Measurements from ENCODE around the gene TCERG1L.

The TCERG1L gene

GRCh38 chr10:131269776-131270460, 41.6 kb downstream of the TCERG1L start:
- DNase-seq = no peak

- no peak for DNase-seq
Observed at GRCh38 chr10:131267814-131268095, 43.8 kb downstream of the TCERG1L start.

- DNase-seq = no peak
Observed at GRCh38 chr10:131266936-131267813, 44.3 kb downstream of the TCERG1L start.

- DNase-seq = no peak
Observed at GRCh38 chr10:131264110-131264788, 47.3 kb downstream of the TCERG1L start.

GRCh38 chr10:131261890-131262475, 49.5 kb downstream of the TCERG1L start:
- DNase-seq = no peak

GRCh38 chr10:131260452-131261211, 50.9 kb downstream of the TCERG1L start:
- DNase-seq = no peak

- DNase-seq = no peak
Observed at GRCh38 chr10:131260031-131260430, 51.5 kb downstream of the TCERG1L start.

GRCh38 chr10:131259535-131259934, 52.0 kb downstream of the TCERG1L start:
- no peak for DNase-seq

- no peak for DNase-seq
Observed at GRCh38 chr10:131258256-131258655, 53.3 kb downstream of the TCERG1L start.

GRCh38 chr10:131257027-131257426, 54.5 kb downstream of the TCERG1L start:
- no peak for DNase-seq

GRCh38 chr10:131254859-131255252, 56.7 kb downstream of the TCERG1L start:
- no peak for DNase-seq

GRCh38 chr10:131253931-131254858, 57.3 kb downstream of the TCERG1L start:
- DNase-seq = no peak

- no peak for DNase-seq
Observed at GRCh38 chr10:131252567-131253276, 58.8 kb downstream of the TCERG1L start.

- DNase-seq = no peak
Observed at GRCh38 chr10:131251146-131251541, 60.4 kb downstream of the TCERG1L start.

GRCh38 chr10:131250454-131251145, 60.9 kb downstream of the TCERG1L start:
- no peak for DNase-seq

- no peak for DNase-seq
Observed at GRCh38 chr10:131249955-131250344, 61.6 kb downstream of the TCERG1L start.

- DNase-seq = no peak
Observed at GRCh38 chr10:131249238-131249954, 62.1 kb downstream of the TCERG1L start.

GRCh38 chr10:131248376-131249165, 63.0 kb downstream of the TCERG1L start:
- DNase-seq = no peak

- no peak for DNase-seq
Observed at GRCh38 chr10:131247873-131248272, 63.6 kb downstream of the TCERG1L start.

Data from stimulated activated naive CD4-positive, alpha-beta T cell (primary cell).